ENCODE measurements around the gene ST3GAL2.

The ST3GAL2 gene

DNA sequence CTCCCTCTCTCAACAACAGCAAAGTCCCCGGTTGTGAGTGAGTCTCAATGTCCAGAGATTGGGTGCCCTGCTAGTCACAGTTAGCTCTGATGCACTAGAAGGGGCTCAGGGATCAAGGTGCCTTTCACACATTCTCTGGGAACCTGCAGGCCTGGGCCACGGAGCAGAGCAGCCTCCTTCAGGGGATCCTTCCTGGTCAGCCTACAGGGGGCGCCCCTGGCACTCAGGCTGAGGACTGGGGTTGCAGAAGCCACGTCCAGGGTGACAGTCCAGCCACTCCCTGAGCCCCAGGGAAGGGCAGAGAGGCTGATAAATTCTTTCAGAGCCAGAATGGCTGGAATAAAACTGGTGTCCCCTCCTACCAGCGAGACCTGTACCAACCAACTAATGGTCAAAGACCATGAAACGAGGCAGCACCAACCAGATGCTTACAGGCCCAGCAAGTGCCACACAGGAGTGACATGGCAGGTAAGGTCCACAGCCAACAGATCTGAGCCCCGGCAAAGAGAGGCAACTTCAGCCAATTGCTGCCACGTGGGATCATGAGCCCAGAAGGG lies 43.5 kb downstream of the ST3GAL2 start:
- TF ChIP-seq, protein P1, sequence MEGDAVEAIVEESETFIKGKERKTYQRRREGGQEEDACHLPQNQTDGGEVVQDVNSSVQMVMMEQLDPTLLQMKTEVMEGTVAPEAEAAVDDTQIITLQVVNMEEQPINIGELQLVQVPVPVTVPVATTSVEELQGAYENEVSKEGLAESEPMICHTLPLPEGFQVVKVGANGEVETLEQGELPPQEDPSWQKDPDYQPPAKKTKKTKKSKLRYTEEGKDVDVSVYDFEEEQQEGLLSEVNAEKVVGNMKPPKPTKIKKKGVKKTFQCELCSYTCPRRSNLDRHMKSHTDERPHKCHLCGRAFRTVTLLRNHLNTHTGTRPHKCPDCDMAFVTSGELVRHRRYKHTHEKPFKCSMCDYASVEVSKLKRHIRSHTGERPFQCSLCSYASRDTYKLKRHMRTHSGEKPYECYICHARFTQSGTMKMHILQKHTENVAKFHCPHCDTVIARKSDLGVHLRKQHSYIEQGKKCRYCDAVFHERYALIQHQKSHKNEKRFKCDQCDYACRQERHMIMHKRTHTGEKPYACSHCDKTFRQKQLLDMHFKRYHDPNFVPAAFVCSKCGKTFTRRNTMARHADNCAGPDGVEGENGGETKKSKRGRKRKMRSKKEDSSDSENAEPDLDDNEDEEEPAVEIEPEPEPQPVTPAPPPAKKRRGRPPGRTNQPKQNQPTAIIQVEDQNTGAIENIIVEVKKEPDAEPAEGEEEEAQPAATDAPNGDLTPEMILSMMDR (conservative IDR thresholded peaks at IDR 0.05; ENCODE audit: low read depth, low read length), result peak; percentile 84
- no peak for DNase-seq (ENCODE audit: low read depth)
- no peak overlapping the region for H3K4me3 ChIP-seq (ENCODE audit: low read length)

DNA sequence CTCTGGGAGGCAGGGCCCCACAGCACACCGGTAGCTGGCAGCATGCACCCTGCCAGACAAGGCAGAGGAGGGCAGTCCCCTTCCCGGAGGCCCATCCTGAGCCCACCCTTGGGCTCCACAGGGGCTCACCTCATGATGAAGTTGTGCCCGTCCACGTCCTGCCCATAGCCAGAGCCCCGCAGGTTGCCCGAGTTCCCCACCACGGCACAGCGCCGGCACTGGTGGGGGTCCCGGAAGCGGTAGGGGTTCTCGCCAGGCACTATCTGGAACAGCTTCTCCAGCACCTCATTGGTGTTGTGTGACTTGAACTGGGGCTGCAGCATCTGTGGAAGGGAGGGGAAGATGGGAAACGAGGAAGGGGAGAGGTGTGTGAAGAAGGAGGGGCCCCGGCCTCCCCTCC lies 44.0 kb downstream of the ST3GAL2 start:
- TF ChIP-seq, protein P1 (conservative IDR thresholded peaks at IDR 0.05; ENCODE audit: low read depth, low read length), result no peak
- DNase-seq (ENCODE audit: low read depth), result no peak
- no peak overlapping the region for H3K4me3 ChIP-seq (ENCODE audit: low read length)

DNA sequence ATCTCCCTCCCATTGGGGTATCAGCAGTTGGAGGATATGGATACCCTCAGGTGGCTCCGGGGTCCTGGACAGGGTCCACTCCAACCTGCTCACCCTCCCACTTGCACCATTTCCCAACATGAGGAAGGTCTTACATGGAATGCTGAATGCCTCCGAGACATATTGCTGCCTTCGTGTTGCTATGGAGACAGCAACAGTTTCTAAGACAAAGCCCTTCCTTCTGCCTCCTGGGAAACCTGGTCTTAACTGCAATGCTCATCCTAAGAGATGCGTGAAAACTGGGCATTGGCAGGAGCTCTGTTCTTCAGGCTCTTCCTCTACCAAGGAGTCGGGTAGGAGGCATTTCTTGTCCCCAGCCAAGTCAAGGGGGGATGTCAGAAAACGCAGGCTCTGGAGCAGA lies 45.2 kb downstream of the ST3GAL2 start:
- TF ChIP-seq, protein P1 (conservative IDR thresholded peaks at IDR 0.05; ENCODE audit: low read depth, low read length), result no peak
- DNase-seq (ENCODE audit: low read depth), result no peak
- no peak overlapping the region for H3K4me3 ChIP-seq (ENCODE audit: low read length)

DNA sequence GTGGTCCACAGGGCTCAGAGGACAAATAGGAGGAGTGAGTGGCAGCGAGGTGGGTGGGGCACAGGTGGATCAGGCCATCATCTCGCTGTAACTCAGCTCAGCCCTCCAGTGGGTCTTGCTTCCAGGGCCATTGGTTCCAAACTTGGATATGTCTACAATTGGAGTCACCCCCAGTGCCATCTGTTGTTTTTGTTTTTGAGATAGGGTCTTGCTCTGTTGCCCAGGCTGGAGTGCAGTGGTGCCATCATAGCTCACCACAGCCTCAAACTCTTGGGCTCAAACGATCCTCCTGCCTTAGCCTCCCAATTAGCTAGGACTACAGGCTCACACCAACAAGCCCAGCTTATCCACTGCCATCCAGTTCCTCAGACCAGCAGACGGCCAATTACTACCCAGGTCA lies 46.3 kb downstream of the ST3GAL2 start:
- no peak for DNase-seq (ENCODE audit: low read depth)
- TF ChIP-seq, protein P1 (conservative IDR thresholded peaks at IDR 0.05; ENCODE audit: low read depth, low read length), result no peak
- no peak overlapping the region for H3K4me3 ChIP-seq (ENCODE audit: low read length)

DNA sequence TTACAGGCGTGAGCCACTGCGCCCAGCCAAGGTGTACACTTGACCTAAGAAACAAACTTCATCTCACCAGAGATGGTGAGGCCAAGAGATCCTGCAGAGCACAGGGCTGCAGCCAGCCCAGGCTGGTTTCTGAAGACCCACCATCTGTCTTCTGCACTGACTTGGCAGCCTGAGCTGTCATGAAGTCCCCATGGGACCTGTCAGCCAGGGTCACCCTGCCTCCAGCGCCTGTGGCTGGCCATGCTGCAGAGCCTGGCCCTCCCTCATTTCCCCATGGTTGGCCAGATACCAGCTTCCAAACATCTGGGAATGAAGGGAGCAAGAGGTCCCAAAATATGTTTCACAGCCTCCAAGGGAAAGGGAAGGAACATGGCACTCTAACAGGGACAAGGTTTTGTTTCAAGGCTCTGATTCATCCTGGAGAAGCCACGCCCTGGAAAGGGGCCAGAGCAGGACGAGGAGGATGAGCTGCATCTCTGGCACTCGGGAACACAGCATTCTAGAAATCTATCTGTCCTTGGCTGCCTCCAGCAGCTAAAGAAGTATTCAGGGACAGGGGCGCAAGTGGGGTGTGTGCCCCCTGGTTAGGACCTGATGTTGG lies 46.9 kb downstream of the ST3GAL2 start:
- DNase-seq (ENCODE audit: low read depth), result no peak
- no peak overlapping the region for H3K4me3 ChIP-seq (ENCODE audit: low read length)
- TF ChIP-seq, protein P1 (conservative IDR thresholded peaks at IDR 0.05; ENCODE audit: low read depth, low read length), result no peak

DNA sequence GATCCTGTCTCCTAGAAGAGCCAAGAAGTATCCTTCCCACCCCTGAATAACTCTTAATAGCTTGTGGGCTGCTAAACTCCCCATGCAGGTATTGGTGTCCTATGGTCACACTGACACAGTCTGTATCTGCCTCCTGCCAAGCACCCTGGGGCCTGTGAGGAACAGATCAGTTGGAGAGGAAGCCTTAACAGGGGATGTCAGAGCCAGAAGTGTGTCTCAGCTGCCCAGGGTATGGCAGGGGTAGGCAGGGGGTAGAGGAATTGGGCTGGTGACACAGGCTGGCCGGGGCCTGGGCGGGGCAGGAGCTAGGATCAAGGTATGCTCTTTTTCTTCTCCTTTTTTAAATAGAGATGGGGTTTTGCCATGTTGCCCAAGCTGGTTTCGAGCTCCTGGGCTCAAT lies 47.5 kb downstream of the ST3GAL2 start:
- no peak for DNase-seq (ENCODE audit: low read depth)
- no peak overlapping the region for H3K4me3 ChIP-seq (ENCODE audit: low read length)
- TF ChIP-seq, protein P1 (conservative IDR thresholded peaks at IDR 0.05; ENCODE audit: low read depth, low read length), result no peak

DNA sequence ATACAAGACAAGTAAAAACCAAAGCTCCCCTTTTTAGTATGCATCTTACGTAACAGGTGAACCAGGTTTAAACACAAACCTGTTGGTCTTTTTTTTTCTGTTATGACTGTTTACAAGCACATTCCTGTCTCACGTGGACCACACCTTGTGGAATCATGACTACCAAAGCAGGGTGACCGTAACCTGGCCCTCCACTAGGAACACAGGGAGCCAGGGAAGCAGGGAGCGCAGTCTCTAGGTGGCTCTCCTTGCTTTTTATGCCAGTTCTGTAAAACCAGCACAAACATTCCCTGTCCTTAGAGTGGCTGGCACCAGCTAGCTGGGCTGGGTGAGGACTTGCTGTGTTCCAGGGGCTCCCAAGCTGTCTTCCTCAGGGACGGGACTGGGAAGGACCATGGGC lies 48.1 kb downstream of the ST3GAL2 start:
- H3K4me3 ChIP-seq (ENCODE audit: low read length), result no peak overlapping the region
- no peak for DNase-seq (ENCODE audit: low read depth)
- TF ChIP-seq, protein P1 (conservative IDR thresholded peaks at IDR 0.05; ENCODE audit: low read depth, low read length), result no peak

Measured in retinal pigment epithelial cell (primary cell).